CD14-positive monocyte (primary cell): ENCODE data around the gene SSR3. TPM values are rescaled to one million over a fixed set of nuclear protein-coding genes. Genes with fewer than 3 reads are reported as not detected.

ENCODE experiments used
- DNase-seq, 3 donors: peaks; one replicate each; pipeline ENCODE4 v3.0.0-alpha.2; 2011 to 2022
- H2AFZ ChIP-seq: 2 replicates; pipeline ENCODE4 v1.6.0; 2012; ENCODE audit warnings: mild to moderate bottlenecking, low read depth, low read length, inconsistent platforms; ENCODE audit not compliant: insufficient read depth, poor library complexity, severe bottlenecking
- H3K27ac ChIP-seq, 2 donors: 1 replicate in 1 of 2; 2 replicates in 1 of 2; pipeline ENCODE4 v1.5.1; 2012 to 2013; ENCODE audit warnings: low read length in 2 of 2, control low read depth in 1 of 2, inconsistent platforms in 1 of 2, low read depth in 1 of 2, mild to moderate bottlenecking in 1 of 2
- H3K27me3 ChIP-seq, 2 donors: one replicate each; pipeline versions ENCODE4 v1.6.0 to v1.6.1; 2011 to 2013; ENCODE audit warnings: low read length in 2 of 2; ENCODE audit not compliant: control insufficient read depth in 2 of 2, insufficient read depth in 2 of 2
- H3K36me3 ChIP-seq, 2 donors: replicated peaks in 1 of 2; 1 replicate in 1 of 2; 2 replicates in 1 of 2; pipeline versions ENCODE4 v1.5.1 to v1.6.1; 2012 to 2013; ENCODE audit warnings: low read length in 2 of 2, control low read depth in 1 of 2, inconsistent platforms in 1 of 2, mild to moderate bottlenecking in 1 of 2; ENCODE audit not compliant: insufficient read depth in 2 of 2, control insufficient read depth in 1 of 2
- H3K4me1 ChIP-seq, 2 donors: 1 replicate in 1 of 2; 2 replicates in 1 of 2; pipeline versions ENCODE4 v1.5.1 to v1.6.1; 2012 to 2013; ENCODE audit warnings: low read length in 2 of 2, control low read depth in 1 of 2, inconsistent platforms in 1 of 2, mild to moderate bottlenecking in 1 of 2, moderate library complexity in 1 of 2; ENCODE audit not compliant: insufficient read depth in 2 of 2, control insufficient read depth in 1 of 2
- H3K4me2 ChIP-seq: replicated peaks from 2 replicates; pipeline ENCODE3; 2012; ENCODE audit warnings: low read length, moderate library complexity, mild to moderate bottlenecking; ENCODE audit not compliant: poor library complexity, severe bottlenecking; ENCODE audit errors: extremely low read depth
- H3K4me3 ChIP-seq, 3 experiments: fragments of 200-600 bp in 1 of 3; sonication (generic) in 1 of 3; replicated peaks in 1 of 3; 1 replicate in 2 of 3; 2 replicates in 1 of 3; pipeline ENCODE4 v1.5.1; 2011 to 2013; ENCODE audit warnings: low read length in 3 of 3, mild to moderate bottlenecking in 3 of 3, control low read depth in 2 of 3, low read depth in 2 of 3, inconsistent platforms in 1 of 3, moderate library complexity in 1 of 3
- H3K79me2 ChIP-seq: 2 replicates; pipeline ENCODE4 v1.6.0; 2012; ENCODE audit warnings: mild to moderate bottlenecking, control low read depth, inconsistent platforms, low read length, moderate library complexity; ENCODE audit not compliant: insufficient read depth
- H3K9ac ChIP-seq: 2 replicates; pipeline ENCODE4 v1.6.0; 2017; ENCODE audit warnings: low read length, mild to moderate bottlenecking; ENCODE audit not compliant: insufficient read depth, poor library complexity, severe bottlenecking
- H3K9me3 ChIP-seq, 2 donors: replicated peaks in 1 of 2; 1 replicate in 1 of 2; 2 replicates in 1 of 2; pipeline versions ENCODE4 v1.5.1 to v1.6.1; 2012 to 2013; ENCODE audit warnings: low read length in 2 of 2, control low read depth in 1 of 2; ENCODE audit not compliant: control insufficient read depth in 1 of 2, insufficient read depth in 1 of 2
- H4K20me1 ChIP-seq: 2 replicates; pipeline ENCODE4 v1.6.0; 2012; ENCODE audit warnings: mild to moderate bottlenecking, low read length, control low read depth, moderate library complexity; ENCODE audit not compliant: insufficient read depth
- H3K27ac Mint-ChIP-seq, 7 donors: one replicate each; pipeline ENCODE4 v1.8.0; 2020; ENCODE audit warnings: mild to moderate bottlenecking in 7 of 7, mixed read lengths in 7 of 7, moderate library complexity in 6 of 7, inconsistent platforms in 2 of 7
- H3K27me3 Mint-ChIP-seq, 3 donors: one replicate each; pipeline ENCODE4 v1.8.0; 2021 to 2022; ENCODE audit warnings: low read depth in 3 of 3, mild to moderate bottlenecking in 3 of 3, mixed read lengths in 3 of 3, moderate library complexity in 3 of 3, inconsistent platforms in 1 of 3
- H3K36me3 Mint-ChIP-seq, 2 donors: one replicate each; pipeline ENCODE4 v1.8.0; 2020; ENCODE audit warnings: mixed read lengths in 2 of 2, inconsistent platforms in 1 of 2, mild to moderate bottlenecking in 1 of 2
- H3K4me1 Mint-ChIP-seq: one replicate; pipeline ENCODE4 v1.8.0; 2020; ENCODE audit warnings: mild to moderate bottlenecking, mixed read lengths
- H3K4me3 Mint-ChIP-seq, 2 donors: one replicate each; pipeline ENCODE4 v1.8.0; 2020; ENCODE audit warnings: mild to moderate bottlenecking in 2 of 2, mixed read lengths in 2 of 2, moderate library complexity in 1 of 2
- H3K9me3 Mint-ChIP-seq, 7 donors: one replicate each; pipeline ENCODE4 v1.8.0; 2020 to 2022; ENCODE audit warnings: mixed read lengths in 7 of 7, mild to moderate bottlenecking in 6 of 7, moderate library complexity in 6 of 7, inconsistent platforms in 2 of 7
- CTCF ChIP-seq: fragments of 200-600 bp; IDR thresholded peaks from one replicate; pipeline ENCODE4 v1.8.0; 2022; ENCODE audit warnings: antibody characterized with exemption, mild to moderate bottlenecking
- WGBS: methylation state at CpG from one replicate; pipeline ENCODE4 v1.1.5; 2013; ENCODE audit warnings: missing lambda C conversion rate; ENCODE audit not compliant: insufficient coverage; 5-methylcytosine and 5-hydroxymethylcytosine counted together
- intact Hi-C, 2 donors: fragments of 100-400 bp; cut with micrococcal nuclease; formaldehyde crosslinking; loops; one replicate each; pipeline versions ENCODE4 v1.15.0 to v1.15.1; 2023
- polyA plus RNA-seq, 3 donors: library from polyadenylated mRNA; depleted of rRNA in 1 of 3; unstranded in 2 of 3; stranded (reverse) in 1 of 3; fragments of 300-500 nt in 2 of 3; fragments of >200 nt in 1 of 3; fragmentation: Illumina TruSeq in 2 of 3; gene quantifications; 1 replicate in 2 of 3; 2 replicates in 1 of 3; pipeline ENCODE4 v1.2.3, GENCODE V29; 2012 to 2021

Gene SSR3
- polyA plus RNA-seq, 3 donors: 46.6 to 243 (median 230) TPM

- H3K9me3 ChIP-seq: no peaks in the 10 kb centered on the region
- no peaks in the 10 kb centered on the region for H3K79me2 ChIP-seq
- H3K27me3 ChIP-seq: no peaks in the 10 kb centered on the region
- no peak overlapping the region for H3K4me3 Mint-ChIP-seq
- H3K27ac ChIP-seq: peak overlapping the region; percentile 77
- H3K4me3 ChIP-seq: peak overlapping the region in 1 of 3 experiments; percentile 53
- peaks cover 0 to 1% of the 10 kb centered on the region in 2 donors for H3K36me3 Mint-ChIP-seq
- no peak for TF ChIP-seq CTCF
- peak overlapping the region; percentile 53 for H3K4me2 ChIP-seq
- no peak for DNase-seq
- H3K9me3 Mint-ChIP-seq: peaks cover 0 to 4% (median 1%) of the 10 kb centered on the region in 7 donors
- H3K27me3 Mint-ChIP-seq: no peaks in the 10 kb centered on the region
- peaks cover 40 to 59% of the 10 kb centered on the region in 2 donors for H3K4me1 ChIP-seq
- intact Hi-C loops: no loop called here
- no peak overlapping the region for H3K9ac ChIP-seq
- no peaks in the 10 kb centered on the region for H3K36me3 ChIP-seq
- WGBS: no CpG with 5 or more reads among the region's 1 CpG
- no peaks in the 10 kb centered on the region for H4K20me1 ChIP-seq
- H2AFZ ChIP-seq: peak overlapping the region; percentile 24
- peak overlapping the region; percentile 83 to 93 (median 87) for H3K27ac Mint-ChIP-seq
- H3K4me1 Mint-ChIP-seq: peaks cover 50% of the 10 kb centered on the region
Measured at GRCh38 chr3:156587760-156588069, 32.8 kb upstream of the SSR3 start.

DNA sequence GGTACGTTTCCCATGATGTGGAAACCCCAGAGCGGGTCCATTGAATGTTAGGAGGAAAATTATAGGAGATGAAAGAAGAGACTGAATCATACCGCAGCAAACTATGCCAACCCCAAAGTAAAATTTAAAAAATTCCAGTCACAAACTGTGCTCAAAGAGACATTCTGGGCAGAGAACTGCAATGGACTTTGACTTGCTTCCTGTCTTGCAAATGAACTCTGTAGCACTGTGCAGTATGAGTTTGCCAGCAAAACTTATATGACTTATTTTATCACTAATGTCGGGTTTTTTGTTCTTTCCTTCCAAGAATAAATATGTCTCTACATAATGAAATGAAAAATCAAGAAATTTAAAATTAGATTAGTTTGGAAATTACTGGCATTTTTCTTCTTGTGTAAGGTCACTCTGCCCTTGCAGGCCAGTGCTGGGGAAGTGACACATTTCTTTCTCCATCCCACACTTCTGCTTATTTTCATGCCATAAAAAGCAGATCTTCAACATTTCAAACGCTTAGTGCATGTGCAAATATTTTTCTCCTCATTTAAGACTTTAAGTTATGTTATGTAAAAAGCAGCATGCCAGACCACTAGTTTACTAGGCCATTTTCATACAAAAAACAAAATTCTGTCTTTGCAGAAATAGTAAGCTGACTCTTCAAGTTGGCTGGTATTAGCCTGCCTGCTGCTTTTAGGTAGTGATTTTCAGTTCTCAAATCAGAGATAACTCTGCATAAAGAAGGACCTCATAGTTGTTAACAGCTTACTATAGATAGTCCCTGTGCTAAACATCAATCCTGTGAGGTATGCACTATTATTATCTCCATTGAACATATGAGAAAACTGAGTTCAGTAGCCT lies 32.2 kb upstream of the SSR3 start:
- H3K9me3 Mint-ChIP-seq: peaks cover 0 to 4% (median 1%) of the 10 kb centered on the region in 7 donors
- Histone ChIP-seq H3K27ac (peak overlapping the region; percentile 77), H3K36me3 (no peaks in the 10 kb centered on the region), H4K20me1 (no peaks in the 10 kb centered on the region), H3K4me2 (peak overlapping the region; percentile 53), H3K79me2 (no peaks in the 10 kb centered on the region), H3K4me1 (peaks cover 40 to 63% of the 10 kb centered on the region in 2 donors), H3K27me3 (no peaks in the 10 kb centered on the region), H2AFZ (peak overlapping the region; percentile 24), H3K9me3 (no peaks in the 10 kb centered on the region), H3K4me3 (peak overlapping the region in 1 of 3 experiments; percentile 53), H3K9ac (no peak overlapping the region)
- peaks cover 55% of the 10 kb centered on the region for H3K4me1 Mint-ChIP-seq
- H3K4me3 Mint-ChIP-seq: peak overlapping the region in 1 of 2 donors; percentile 40
- no peak for TF ChIP-seq CTCF
- no peaks in the 10 kb centered on the region for H3K27me3 Mint-ChIP-seq
- WGBS: no CpG with 5 or more reads among the region's 5 CpGs
- peak overlapping the region; percentile 81 to 93 (median 90) for H3K27ac Mint-ChIP-seq
- intact Hi-C loops: no loop called here
- peak; percentile 72 to 79 (median 76) for DNase-seq
- peaks cover 0 to 1% of the 10 kb centered on the region in 2 donors for H3K36me3 Mint-ChIP-seq
